BE2C (cell line): Measurements from ENCODE around the gene TDP1.

ENCODE experiments used
- DNase-seq: peaks from one replicate; pipeline ENCODE4 v3.0.0-alpha.2; 2020
- H3K27me3 ChIP-seq: fragments of 250-450 bp; sonication (Bioruptor Pico); 2 replicates; pipeline ENCODE4 v1.5.1; 2020; ENCODE audit warnings: mild to moderate bottlenecking
- H3K36me3 ChIP-seq: fragments of 250-450 bp; sonication (Bioruptor Pico); 2 replicates; pipeline ENCODE4 v1.5.1; 2020; ENCODE audit warnings: mild to moderate bottlenecking
- H3K4me1 ChIP-seq: fragments of 250-450 bp; sonication (Bioruptor Pico); 2 replicates; pipeline ENCODE4 v1.5.1; 2020
- H3K4me3 ChIP-seq: 2 replicates; pipeline ENCODE4 v1.5.1; 2011; ENCODE audit warnings: low read depth, low read length
- H3K9me3 ChIP-seq: fragments of 250-450 bp; sonication (Bioruptor Pico); 2 replicates; pipeline ENCODE4 v1.5.1; 2020
- TF ChIP-seq, protein P1 (sequence below): IDR thresholded peaks from 2 replicates; pipeline ENCODE4 v1.5.1; 2012; ENCODE audit warnings: mild to moderate bottlenecking, low read depth, low read length

TDP1 gene

DNA sequence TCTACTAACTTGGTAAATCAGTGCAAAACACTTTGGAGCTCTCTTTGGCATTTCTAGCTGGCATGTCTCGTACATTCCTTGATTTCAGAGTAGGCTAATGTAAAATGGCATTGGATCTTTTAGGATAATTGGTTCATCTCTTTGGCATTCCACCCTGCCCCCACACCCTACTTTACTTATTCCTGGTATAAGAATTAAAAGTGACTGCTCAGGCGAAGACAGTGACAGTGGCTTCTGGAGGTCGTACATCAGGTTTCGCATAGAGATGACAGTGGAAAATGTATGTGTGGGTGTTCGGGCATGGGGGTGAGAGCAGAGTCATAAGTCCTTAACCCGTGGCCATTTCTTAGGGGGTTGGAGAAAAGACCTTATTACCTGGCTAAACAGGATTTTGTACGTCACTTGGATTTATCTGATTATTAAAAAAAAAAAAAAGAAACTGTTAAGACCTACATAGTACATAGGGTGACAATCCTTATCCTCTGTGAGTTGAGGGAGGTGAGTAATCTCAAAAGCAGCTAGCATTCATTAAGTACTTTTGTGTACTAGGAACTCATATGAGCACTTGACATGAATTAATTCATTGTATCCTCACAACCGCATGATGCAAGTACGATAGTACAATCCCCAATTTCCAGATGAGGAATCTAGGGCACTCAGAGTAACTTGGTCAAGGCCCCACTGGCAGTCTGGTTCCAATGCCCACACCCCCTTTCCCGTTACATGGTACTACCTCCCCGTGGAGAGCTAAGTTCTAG is 83.7 kb downstream of the TDP1 start:
- Histone ChIP-seq H3K4me3 (no peak overlapping the region), H3K27me3 (no peaks in the 10 kb centered on the region), H3K36me3 (no peaks in the 10 kb centered on the region; the same call in 1 of the 2 replicates), H3K9me3 (no peaks in the 10 kb centered on the region), H3K4me1 (no peaks in the 10 kb centered on the region; the same call in 1 of the 2 replicates)
- DNase-seq = no peak
- TF ChIP-seq, protein P1, sequence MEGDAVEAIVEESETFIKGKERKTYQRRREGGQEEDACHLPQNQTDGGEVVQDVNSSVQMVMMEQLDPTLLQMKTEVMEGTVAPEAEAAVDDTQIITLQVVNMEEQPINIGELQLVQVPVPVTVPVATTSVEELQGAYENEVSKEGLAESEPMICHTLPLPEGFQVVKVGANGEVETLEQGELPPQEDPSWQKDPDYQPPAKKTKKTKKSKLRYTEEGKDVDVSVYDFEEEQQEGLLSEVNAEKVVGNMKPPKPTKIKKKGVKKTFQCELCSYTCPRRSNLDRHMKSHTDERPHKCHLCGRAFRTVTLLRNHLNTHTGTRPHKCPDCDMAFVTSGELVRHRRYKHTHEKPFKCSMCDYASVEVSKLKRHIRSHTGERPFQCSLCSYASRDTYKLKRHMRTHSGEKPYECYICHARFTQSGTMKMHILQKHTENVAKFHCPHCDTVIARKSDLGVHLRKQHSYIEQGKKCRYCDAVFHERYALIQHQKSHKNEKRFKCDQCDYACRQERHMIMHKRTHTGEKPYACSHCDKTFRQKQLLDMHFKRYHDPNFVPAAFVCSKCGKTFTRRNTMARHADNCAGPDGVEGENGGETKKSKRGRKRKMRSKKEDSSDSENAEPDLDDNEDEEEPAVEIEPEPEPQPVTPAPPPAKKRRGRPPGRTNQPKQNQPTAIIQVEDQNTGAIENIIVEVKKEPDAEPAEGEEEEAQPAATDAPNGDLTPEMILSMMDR = no peak

DNA sequence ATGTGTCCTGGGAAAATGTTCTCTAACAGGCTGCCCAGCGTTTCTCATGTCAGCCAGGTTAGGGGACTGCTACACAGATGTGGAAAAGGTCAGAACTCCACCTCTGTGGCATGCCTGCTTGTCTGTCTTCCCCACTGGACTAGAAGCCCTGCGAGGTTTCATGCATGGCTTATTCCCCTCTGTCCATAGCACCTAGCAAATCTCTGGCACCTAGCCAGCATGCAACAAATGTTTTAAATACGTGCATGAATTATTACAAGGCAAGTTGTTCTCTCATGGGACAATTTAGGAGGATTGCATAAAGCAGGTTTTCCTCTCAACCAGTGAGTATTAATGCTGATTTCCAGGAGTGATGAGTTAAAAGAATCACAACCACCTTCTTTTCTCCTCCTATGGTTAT is 84.7 kb downstream of the TDP1 start:
- Histone ChIP-seq H3K9me3 (no peaks in the 10 kb centered on the region), H3K36me3 (no peaks in the 10 kb centered on the region; the same call in none of the 2 replicates), H3K4me1 (no peaks in the 10 kb centered on the region; the same call in 1 of the 2 replicates), H3K27me3 (no peaks in the 10 kb centered on the region), H3K4me3 (no peak overlapping the region)
- TF ChIP-seq, protein P1 = no peak
- no peak for DNase-seq

DNA sequence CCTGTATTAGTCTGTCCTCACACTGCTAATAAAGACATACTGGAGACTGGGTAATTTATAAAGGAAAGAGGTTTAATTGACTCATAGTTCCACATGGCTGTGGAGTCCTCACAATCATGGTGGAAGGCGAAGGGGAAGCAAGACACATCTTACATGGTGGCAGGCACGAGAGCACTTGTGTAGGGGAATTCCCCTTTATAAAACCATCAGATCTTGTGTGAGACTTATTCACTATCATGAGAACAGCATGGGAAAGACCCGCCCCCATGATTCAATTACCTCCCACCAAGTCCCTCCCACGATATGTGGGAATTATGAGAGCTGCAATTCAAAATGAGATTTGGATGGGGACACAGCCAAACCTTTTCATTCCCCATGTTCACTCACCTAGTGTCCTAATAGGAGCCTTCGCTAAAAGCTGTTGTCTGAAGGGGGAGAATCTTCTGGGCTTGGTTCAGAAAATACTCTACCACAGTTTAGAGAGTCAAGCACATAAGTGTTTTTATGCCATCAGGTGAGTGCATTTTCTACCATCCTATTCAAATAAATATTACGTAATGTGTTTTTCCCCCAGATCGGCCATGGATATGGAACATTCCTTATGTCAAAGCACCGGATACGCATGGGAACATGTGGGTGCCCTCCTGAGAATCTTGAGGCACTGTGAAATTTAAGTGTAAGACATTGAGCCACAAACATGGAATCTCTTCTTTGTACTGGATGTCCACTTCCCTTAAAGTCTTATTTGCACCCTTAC is 86.9 kb downstream of the TDP1 start:
- H3K9me3 ChIP-seq = no peaks in the 10 kb centered on the region
- no peak for DNase-seq
- no peaks in the 10 kb centered on the region for H3K27me3 ChIP-seq
- H3K4me3 ChIP-seq = no peak overlapping the region
- TF ChIP-seq, protein P1 = no peak
- no peaks in the 10 kb centered on the region; the same call in none of the 2 replicates for H3K36me3 ChIP-seq
- H3K4me1 ChIP-seq = no peaks in the 10 kb centered on the region; the same call in 1 of the 2 replicates

DNA sequence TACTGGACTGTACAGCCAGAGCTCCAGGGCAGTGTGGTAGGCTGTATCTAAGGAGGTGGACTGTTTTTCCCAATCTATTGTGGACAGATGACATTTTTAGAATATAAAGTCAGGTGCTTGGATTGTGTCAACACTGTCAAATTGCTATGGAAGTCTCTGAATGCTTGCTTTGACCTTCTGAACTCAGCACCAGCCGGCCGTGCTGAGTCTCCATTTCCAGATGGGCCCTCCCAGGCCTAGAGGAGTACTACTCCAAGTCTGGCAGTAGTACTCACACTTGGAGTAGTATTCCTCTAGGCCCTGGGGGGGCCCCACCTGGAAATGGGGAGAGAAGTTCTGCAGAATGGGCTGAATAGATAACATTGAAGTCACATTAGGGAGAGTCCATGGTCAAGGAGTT is 89.9 kb downstream of the TDP1 start:
- Histone ChIP-seq H3K27me3 (no peaks in the 10 kb centered on the region), H3K36me3 (no peaks in the 10 kb centered on the region; the same call in none of the 2 replicates), H3K4me1 (peaks cover 10% of the 10 kb centered on the region), H3K4me3 (no peak overlapping the region), H3K9me3 (no peaks in the 10 kb centered on the region)
- DNase-seq = no peak
- TF ChIP-seq, protein P1 = no peak

DNA sequence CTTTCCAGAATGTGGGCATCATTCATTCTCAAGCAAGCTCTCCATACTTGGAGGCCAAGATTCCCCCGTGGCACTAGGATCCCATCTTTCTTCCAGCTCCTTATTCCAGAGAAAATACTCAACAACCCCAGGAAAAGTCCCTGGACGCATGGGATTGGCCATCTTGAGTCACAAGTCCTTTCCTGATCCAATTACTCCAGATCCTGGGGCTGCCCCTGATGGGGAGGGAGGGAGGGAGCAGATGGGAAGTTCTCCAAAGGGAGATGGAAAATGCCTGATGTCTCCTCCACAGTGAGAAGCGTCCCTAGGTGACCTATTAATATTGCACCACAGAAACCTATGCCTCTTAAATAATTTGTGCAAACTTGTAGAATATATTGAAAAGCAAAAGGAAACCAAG is 93.7 kb downstream of the TDP1 start:
- DNase-seq = peak; percentile 42
- H3K27me3 ChIP-seq = no peaks in the 10 kb centered on the region
- no peak overlapping the region for H3K4me3 ChIP-seq
- no peaks in the 10 kb centered on the region for H3K9me3 ChIP-seq
- TF ChIP-seq, protein P1 = no peak
- no peaks in the 10 kb centered on the region; the same call in none of the 2 replicates for H3K36me3 ChIP-seq
- peaks cover 10% of the 10 kb centered on the region for H3K4me1 ChIP-seq
